CD8-positive, alpha-beta memory T cell (primary cell): ENCODE data around the gene IL22. TPM values are rescaled to one million over a fixed set of nuclear protein-coding genes. Genes with fewer than 3 reads are reported as not detected.
A peak's percentile ranks its signal among the peaks of the same experiment; 100 is the strongest.

Source experiments
- CTCF ChIA-PET: fragments of 350-600 bp; sonication (Branson Sonifier 250); formaldehyde crosslinking; loops from one replicate; lab custom pipeline; 2021; ENCODE audit warnings: antibody characterized with exemption; lab: Charles Lee
- POLR2A ChIA-PET: fragments of 350-600 bp; sonication (Branson Sonifier 250); formaldehyde crosslinking; loops from one replicate; lab custom pipeline; 2021; ENCODE audit warnings: antibody characterized with exemption; lab: Charles Lee
- DNase-seq, 5 donors: peaks; one replicate each; pipeline versions ENCODE4 v3.0.0 to v3.0.0-alpha.2; 2020 to 2022; ENCODE audit warnings: mixed read lengths in 1 of 5
- H3K27ac ChIP-seq: one replicate; pipeline ENCODE4 v1.7.0; 2013; ENCODE audit warnings: low read depth, mild to moderate bottlenecking, low read length, moderate library complexity
- H3K27me3 ChIP-seq: 2 replicates; pipeline ENCODE4 v1.7.0; 2013; ENCODE audit warnings: low read length, mild to moderate bottlenecking; ENCODE audit not compliant: insufficient read depth, poor library complexity, severe bottlenecking
- H3K36me3 ChIP-seq: 2 replicates; pipeline ENCODE4 v1.7.0; 2013; ENCODE audit warnings: mild to moderate bottlenecking, low read length, moderate library complexity; ENCODE audit not compliant: insufficient read depth
- H3K4me1 ChIP-seq: 2 replicates; pipeline ENCODE4 v1.7.0; 2013; ENCODE audit warnings: mild to moderate bottlenecking, low read length, moderate library complexity; ENCODE audit not compliant: insufficient read depth
- H3K4me3 ChIP-seq: 2 replicates; pipeline ENCODE4 v1.7.0; 2013; ENCODE audit warnings: mild to moderate bottlenecking, low read length
- H3K9me3 ChIP-seq: 2 replicates; pipeline ENCODE4 v1.7.0; 2013; ENCODE audit warnings: mild to moderate bottlenecking, low read length
- H3K27ac Mint-ChIP-seq, 8 donors: one replicate each; pipeline ENCODE4 v1.8.0; 2020 to 2021; ENCODE audit warnings: mixed read lengths in 8 of 8, mild to moderate bottlenecking in 6 of 8, inconsistent platforms in 3 of 8, moderate library complexity in 3 of 8
- H3K27me3 Mint-ChIP-seq, 2 donors: one replicate each; pipeline ENCODE4 v1.8.0; 2020 to 2021; ENCODE audit warnings: mixed read lengths in 2 of 2, mild to moderate bottlenecking in 1 of 2, moderate library complexity in 1 of 2
- H3K36me3 Mint-ChIP-seq, 3 donors: one replicate each; pipeline ENCODE4 v1.8.0; 2020 to 2021; ENCODE audit warnings: mixed read lengths in 3 of 3, inconsistent platforms in 1 of 3, mild to moderate bottlenecking in 1 of 3
- H3K4me1 Mint-ChIP-seq, 3 donors: one replicate each; pipeline ENCODE4 v1.8.0; 2020 to 2021; ENCODE audit warnings: mixed read lengths in 3 of 3, inconsistent platforms in 1 of 3, mild to moderate bottlenecking in 1 of 3
- H3K4me3 Mint-ChIP-seq, 7 donors: one replicate each; pipeline ENCODE4 v1.8.0; 2020 to 2021; ENCODE audit warnings: mixed read lengths in 7 of 7, mild to moderate bottlenecking in 6 of 7, moderate library complexity in 4 of 7, inconsistent platforms in 2 of 7
- H3K9me3 Mint-ChIP-seq, 5 donors: one replicate each; pipeline ENCODE4 v1.8.0; 2020 to 2022; ENCODE audit warnings: mixed read lengths in 5 of 5, mild to moderate bottlenecking in 3 of 5, moderate library complexity in 2 of 5, inconsistent platforms in 1 of 5
- polyA plus RNA-seq: library from polyadenylated mRNA; unstranded; fragments of 300-500 nt; fragmentation: Illumina TruSeq; gene quantifications from one replicate; pipeline ENCODE4 v1.2.3, GENCODE V29; 2021
- total RNA-seq, 2 experiments: library from RNA; stranded (reverse); gene quantifications; one replicate each; pipeline ENCODE4 v1.2.3, GENCODE V29; 2021

The IL22 gene
- total and polyA plus RNA-seq, 3 experiments from 2014 or later: 0.46 to 0.64 TPM; not detected in 1

GRCh38 chr12:68263366-68263765 is 10.0 kb upstream of the IL22 start:
- Histone ChIP-seq H3K36me3 (no peaks in the 10 kb centered on the region), H3K27ac (no peak overlapping the region), H3K4me1 (no peaks in the 10 kb centered on the region), H3K4me3 (no peak overlapping the region), H3K9me3 (no peaks in the 10 kb centered on the region), H3K27me3 (no peaks in the 10 kb centered on the region)
- CTCF ChIA-PET: no interaction called here
- no peak for DNase-seq
- Mint-ChIP-seq H3K27ac (no peak overlapping the region), H3K4me1 (peaks cover 10 to 21% (median 19%) of the 10 kb centered on the region in 3 donors), H3K4me3 (no peak overlapping the region), H3K36me3 (peaks cover 0 to 3% (median 0%) of the 10 kb centered on the region in 3 donors), H3K27me3 (peaks cover 16 to 18% of the 10 kb centered on the region in 2 donors), H3K9me3 (no peaks in the 10 kb centered on the region)
- POLR2A ChIA-PET: no interaction called here

- H3K4me3 ChIP-seq: no peak overlapping the region
- no peak overlapping the region for H3K4me3 Mint-ChIP-seq
- no peaks in the 10 kb centered on the region for H3K4me1 ChIP-seq
- DNase-seq: no peak
- no peaks in the 10 kb centered on the region for H3K36me3 ChIP-seq
- H3K27ac ChIP-seq: no peak overlapping the region
- no peaks in the 10 kb centered on the region for H3K27me3 ChIP-seq
- H3K27me3 Mint-ChIP-seq: peaks cover 16 to 18% of the 10 kb centered on the region in 2 donors
- peak overlapping the region in 1 of 8 donors; percentile 4 for H3K27ac Mint-ChIP-seq
- H3K4me1 Mint-ChIP-seq: peaks cover 9 to 15% (median 14%) of the 10 kb centered on the region in 3 donors
- ChIA-PET CTCF (no interaction called here), POLR2A (no interaction called here)
- peaks cover 0 to 3% (median 0%) of the 10 kb centered on the region in 3 donors for H3K36me3 Mint-ChIP-seq
- no peaks in the 10 kb centered on the region for H3K9me3 Mint-ChIP-seq
- no peaks in the 10 kb centered on the region for H3K9me3 ChIP-seq
Observed at GRCh38 chr12:68261896-68262295, 8.5 kb upstream of the IL22 start.

- H3K27me3 Mint-ChIP-seq: peaks cover 11 to 14% of the 10 kb centered on the region in 2 donors
Observed at GRCh38 chr12:68260153-68260552, 6.7 kb upstream of the IL22 start.

GRCh38 chr12:68259318-68259940 is 6.0 kb upstream of the IL22 start:
- POLR2A ChIA-PET: no interaction called here
- Histone ChIP-seq H3K9me3 (no peaks in the 10 kb centered on the region), H3K27me3 (no peaks in the 10 kb centered on the region), H3K36me3 (no peaks in the 10 kb centered on the region), H3K4me1 (no peaks in the 10 kb centered on the region), H3K4me3 (no peak overlapping the region), H3K27ac (no peak overlapping the region)
- peaks cover 9 to 15% (median 14%) of the 10 kb centered on the region in 3 donors for H3K4me1 Mint-ChIP-seq
- no peaks in the 10 kb centered on the region for H3K9me3 Mint-ChIP-seq
- peak overlapping the region in 1 of 8 donors; percentile 16 for H3K27ac Mint-ChIP-seq
- H3K4me3 Mint-ChIP-seq: peak overlapping the region in 1 of 7 donors; percentile 36
- peaks cover 11% of the 10 kb centered on the region in 2 donors for H3K27me3 Mint-ChIP-seq
- DNase-seq: peak in 1 of 5 donors; percentile 9
- no peaks in the 10 kb centered on the region for H3K36me3 Mint-ChIP-seq
- CTCF ChIA-PET: interaction anchor here (0.7 kb wide), 1 partner anchor 12 kb away, joined by 3 read pairs; no protein-coding TSS in a partner anchor

More at GRCh38 chr12:68260153-68260552, 6.7 kb upstream of the IL22 start:
- Histone ChIP-seq H3K4me3 (no peak overlapping the region), H3K27ac (no peak overlapping the region), H3K36me3 (no peaks in the 10 kb centered on the region), H3K27me3 (no peaks in the 10 kb centered on the region), H3K4me1 (no peaks in the 10 kb centered on the region), H3K9me3 (no peaks in the 10 kb centered on the region)
- no peaks in the 10 kb centered on the region for H3K9me3 Mint-ChIP-seq
- no peak for DNase-seq
- ChIA-PET POLR2A (no interaction called here), CTCF (no interaction called here)
- H3K4me1 Mint-ChIP-seq: peaks cover 9 to 15% (median 14%) of the 10 kb centered on the region in 3 donors
- no peak overlapping the region for H3K4me3 Mint-ChIP-seq
- H3K27ac Mint-ChIP-seq: no peak overlapping the region
- peaks cover 0 to 2% (median 0%) of the 10 kb centered on the region in 3 donors for H3K36me3 Mint-ChIP-seq

GRCh38 chr12:68252077-68252476 is 1.3 kb downstream of the IL22 start:
- Histone ChIP-seq H3K4me3 (no peak overlapping the region), H3K27ac (no peak overlapping the region), H3K4me1 (no peaks in the 10 kb centered on the region), H3K36me3 (no peaks in the 10 kb centered on the region), H3K9me3 (no peaks in the 10 kb centered on the region), H3K27me3 (no peaks in the 10 kb centered on the region)
- POLR2A ChIA-PET: no interaction called here
- no peaks in the 10 kb centered on the region for H3K4me1 Mint-ChIP-seq
- DNase-seq: no peak
- CTCF ChIA-PET: no interaction called here
- H3K4me3 Mint-ChIP-seq: no peak overlapping the region
- peaks cover 0 to 1% (median 0%) of the 10 kb centered on the region in 3 donors for H3K36me3 Mint-ChIP-seq
- H3K27ac Mint-ChIP-seq: no peak overlapping the region
- H3K27me3 Mint-ChIP-seq: peaks cover 4 to 12% of the 10 kb centered on the region in 2 donors
- H3K9me3 Mint-ChIP-seq: no peaks in the 10 kb centered on the region

GRCh38 chr12:68250454-68250853 is 3.0 kb downstream of the IL22 start:
- no peaks in the 10 kb centered on the region for H3K27me3 ChIP-seq
- H3K36me3 ChIP-seq: no peaks in the 10 kb centered on the region
- ChIA-PET POLR2A (interaction anchor here (0.6 kb wide), 1 partner anchor 894 kb away, joined by 16 read pairs; no protein-coding TSS in a partner anchor), CTCF (no interaction called here)
- Mint-ChIP-seq H3K9me3 (no peaks in the 10 kb centered on the region), H3K27me3 (peaks cover 4 to 12% of the 10 kb centered on the region in 2 donors), H3K4me3 (no peak overlapping the region), H3K27ac (no peak overlapping the region), H3K4me1 (no peaks in the 10 kb centered on the region), H3K36me3 (peaks cover 0 to 1% (median 0%) of the 10 kb centered on the region in 3 donors)
- H3K4me3 ChIP-seq: no peak overlapping the region
- no peak for DNase-seq
- H3K9me3 ChIP-seq: no peaks in the 10 kb centered on the region
- no peak overlapping the region for H3K27ac ChIP-seq
- H3K4me1 ChIP-seq: no peaks in the 10 kb centered on the region

- no peaks in the 10 kb centered on the region for H3K4me1 Mint-ChIP-seq
- Histone ChIP-seq H3K27ac (no peak overlapping the region), H3K36me3 (no peaks in the 10 kb centered on the region), H3K27me3 (no peaks in the 10 kb centered on the region), H3K4me1 (no peaks in the 10 kb centered on the region), H3K4me3 (no peak overlapping the region), H3K9me3 (no peaks in the 10 kb centered on the region)
- no peak for DNase-seq
- ChIA-PET POLR2A (no interaction called here), CTCF (no interaction called here)
- H3K27ac Mint-ChIP-seq: no peak overlapping the region
- H3K9me3 Mint-ChIP-seq: no peaks in the 10 kb centered on the region
- H3K27me3 Mint-ChIP-seq: peaks cover under 1 to 8% of the 10 kb centered on the region in 2 donors
- no peak overlapping the region for H3K4me3 Mint-ChIP-seq
- H3K36me3 Mint-ChIP-seq: peaks cover 0 to 1% (median 0%) of the 10 kb centered on the region in 3 donors
Observed at GRCh38 chr12:68247785-68248184, 5.6 kb downstream of the IL22 start.

GRCh38 chr12:68246350-68246749 is 7.1 kb downstream of the IL22 start:
- Histone ChIP-seq H3K36me3 (no peaks in the 10 kb centered on the region), H3K9me3 (no peaks in the 10 kb centered on the region), H3K27me3 (no peaks in the 10 kb centered on the region), H3K4me1 (peaks cover 3% of the 10 kb centered on the region), H3K27ac (no peak overlapping the region), H3K4me3 (no peak overlapping the region)
- Mint-ChIP-seq H3K27ac (peak overlapping the region in 1 of 8 donors; percentile 58), H3K9me3 (no peaks in the 10 kb centered on the region), H3K27me3 (peaks cover 0 to 4% of the 10 kb centered on the region in 2 donors), H3K4me1 (peaks cover 1 to 3% (median 1%) of the 10 kb centered on the region in 3 donors), H3K36me3 (peaks cover 0 to 1% (median 0%) of the 10 kb centered on the region in 3 donors), H3K4me3 (no peak overlapping the region)
- ChIA-PET CTCF (interaction anchor here (1.3 kb wide), 1 partner anchor 23 kb away, joined by 3 read pairs; no protein-coding TSS in a partner anchor), POLR2A (no interaction called here)
- DNase-seq: no peak
